CD4-positive, alpha-beta T cell treated with Interleukin-21 for 1 hour (primary cell): ENCODE data around the gene PRRG1.
"Not testable (repeated sequence)": the region's sequence is repeated elsewhere in the genome, so short reads cannot be mapped to it uniquely, and the experiment has no call there.

Experiments
- DNase-seq: peaks from one replicate; pipeline ENCODE4 v3.0.0-alpha.2; 2020

PRRG1 gene

GRCh38 chrX:37378830-37379229 lies 29.7 kb downstream of the PRRG1 start:
- DNase-seq: no peak

- no peak for DNase-seq
These were observed 31.1 kb downstream of the PRRG1 start for GRCh38 chrX:37380256-37380655.

GRCh38 chrX:37380924-37381323 lies 31.8 kb downstream of the PRRG1 start:
- DNase-seq: no peak

DNA sequence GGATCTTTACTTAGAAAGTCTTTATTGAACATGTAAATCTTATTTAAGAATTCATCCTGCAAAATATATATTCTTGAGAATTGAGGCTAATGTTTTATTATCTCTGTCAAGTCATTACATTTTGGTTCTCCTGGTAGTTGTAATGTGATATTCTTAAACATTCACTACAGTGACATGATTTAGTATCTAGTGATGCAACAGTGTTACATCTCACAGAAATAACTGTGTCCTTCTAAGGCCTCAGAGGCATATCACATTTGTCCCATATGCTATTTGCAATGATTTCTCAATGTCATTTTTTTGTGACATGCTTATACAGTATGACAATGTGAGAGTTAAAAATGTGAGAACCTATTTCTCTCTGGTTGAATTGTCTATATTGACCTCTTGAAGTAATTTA lies 34.1 kb downstream of the PRRG1 start:
- no peak for DNase-seq

DNA sequence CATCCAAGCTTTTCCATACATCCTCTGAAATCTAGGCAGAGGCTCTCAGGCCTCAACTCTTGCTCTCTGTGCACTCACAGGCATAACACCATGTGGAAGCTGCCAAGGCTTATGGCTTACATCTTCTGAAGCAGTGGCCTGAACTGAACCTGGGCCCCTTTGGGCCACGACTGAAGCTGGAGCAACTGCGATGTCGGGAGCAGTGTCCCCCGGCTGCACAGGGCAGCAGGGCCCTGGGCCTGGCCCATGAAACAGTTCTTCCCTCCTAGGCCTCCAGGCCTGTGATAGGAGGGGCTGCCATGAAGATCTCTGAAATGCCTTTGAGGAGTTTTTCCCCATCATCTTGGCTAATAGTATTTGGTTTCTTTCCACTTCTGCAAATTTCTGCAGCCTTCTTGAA lies 39.2 kb downstream of the PRRG1 start:
- no peak for DNase-seq

DNA sequence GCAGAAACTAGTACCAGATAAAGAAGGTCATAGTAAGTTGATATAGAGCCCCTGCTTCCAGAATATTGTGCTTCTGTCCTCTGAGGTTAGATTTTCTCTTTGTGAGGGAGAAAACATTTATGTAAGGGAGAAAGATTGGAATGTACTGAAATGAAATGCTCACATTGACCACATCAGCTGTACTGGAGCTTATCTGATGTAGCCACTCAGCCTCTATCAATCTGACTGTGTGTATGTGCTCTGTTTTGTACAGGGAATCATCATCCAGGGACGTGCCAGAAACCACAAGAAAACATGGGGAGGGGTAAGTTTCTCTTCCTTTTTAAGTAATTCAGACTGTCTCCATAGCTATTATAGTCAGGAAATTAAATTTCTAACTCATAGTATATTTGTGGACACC lies 56.8 kb downstream of the PRRG1 start:
- DNase-seq: no peak

GRCh38 chrX:37407736-37408135 lies 58.6 kb downstream of the PRRG1 start:
- DNase-seq: no peak

- no peak for DNase-seq
These were observed 60.1 kb downstream of the PRRG1 start for GRCh38 chrX:37409278-37409677.

DNA sequence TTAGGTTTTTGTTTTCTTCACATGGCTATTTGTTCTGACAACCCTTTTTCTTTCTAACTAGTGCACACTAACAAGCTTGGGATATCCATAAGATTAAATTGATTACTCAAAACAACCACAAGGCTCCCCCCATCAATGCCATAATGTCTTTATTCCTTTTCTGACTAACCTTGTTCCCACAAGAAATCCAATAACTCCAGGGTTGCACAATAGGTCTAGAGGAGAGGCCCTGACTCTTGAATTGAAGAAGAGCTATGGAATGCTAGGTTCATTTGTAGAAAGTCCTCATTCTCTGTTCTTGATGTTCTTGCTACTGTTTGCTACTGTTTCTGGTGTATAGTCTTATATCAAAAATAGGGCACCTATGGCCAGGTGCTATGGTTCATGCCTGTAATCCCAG lies 71.0 kb downstream of the PRRG1 start:
- DNase-seq: no peak

DNA sequence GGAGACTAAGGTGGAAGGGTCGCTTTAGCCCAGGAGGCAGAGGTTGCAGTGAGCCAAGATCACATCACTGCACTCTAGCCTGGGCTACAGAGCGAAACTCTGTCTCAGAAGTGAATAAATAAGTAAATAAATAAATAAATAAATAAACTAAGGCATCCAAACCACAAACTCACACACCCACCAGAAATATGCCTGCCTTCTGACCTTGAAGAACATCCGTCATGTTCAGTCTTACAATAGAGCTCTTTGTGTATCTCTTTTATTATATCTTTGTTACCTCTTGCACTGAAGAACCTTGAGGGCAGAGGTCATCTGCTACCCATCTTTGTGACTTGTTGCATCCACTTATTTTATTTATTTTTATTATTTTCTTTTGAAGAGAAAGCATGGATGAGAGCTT lies 71.6 kb downstream of the PRRG1 start:
- no peak for DNase-seq

- DNase-seq: no peak
These were observed 74.9 kb downstream of the PRRG1 start for GRCh38 chrX:37424000-37424429.

DNA sequence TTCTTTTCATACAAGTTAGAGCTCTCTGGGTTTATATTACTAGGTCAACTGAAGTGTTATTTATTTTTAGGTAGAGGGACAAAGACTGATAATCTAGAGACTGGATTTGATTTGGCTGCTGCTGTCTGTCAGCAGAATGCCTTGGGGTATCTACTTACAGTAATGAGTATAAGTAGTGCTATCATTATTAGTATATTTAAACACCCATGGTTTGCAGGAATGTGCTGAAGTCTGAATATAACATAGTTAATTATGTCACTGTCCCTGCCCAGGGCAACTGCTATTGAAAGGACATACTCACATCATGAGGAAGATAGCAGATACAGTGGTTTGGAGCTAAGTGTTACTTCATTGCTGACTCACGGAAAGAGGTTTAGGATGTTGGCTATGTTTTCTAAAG lies 76.2 kb downstream of the PRRG1 start:
- no peak for DNase-seq

DNA sequence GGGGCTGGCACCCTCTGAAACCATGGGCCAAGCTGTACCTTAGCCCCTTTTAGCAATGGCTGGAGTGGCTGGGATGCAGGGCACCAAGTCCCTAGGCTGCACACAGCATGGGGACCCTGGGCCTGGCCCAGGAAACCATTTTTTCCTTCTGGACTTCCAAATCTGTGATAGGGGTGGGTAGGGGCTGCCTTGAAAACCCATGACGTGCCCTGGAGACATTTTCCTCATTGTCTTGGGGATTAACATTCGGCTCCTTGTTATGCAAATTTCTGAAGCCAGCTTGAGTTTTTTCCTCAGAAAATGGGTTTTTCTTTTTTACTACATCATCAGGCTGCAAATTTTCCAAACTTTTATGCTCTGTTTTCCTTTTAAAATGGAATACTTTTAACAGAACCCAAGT lies 79.8 kb downstream of the PRRG1 start:
- DNase-seq: not testable (repeated sequence)

GRCh38 chrX:37434362-37434761 lies 85.2 kb downstream of the PRRG1 start:
- no peak for DNase-seq

DNA sequence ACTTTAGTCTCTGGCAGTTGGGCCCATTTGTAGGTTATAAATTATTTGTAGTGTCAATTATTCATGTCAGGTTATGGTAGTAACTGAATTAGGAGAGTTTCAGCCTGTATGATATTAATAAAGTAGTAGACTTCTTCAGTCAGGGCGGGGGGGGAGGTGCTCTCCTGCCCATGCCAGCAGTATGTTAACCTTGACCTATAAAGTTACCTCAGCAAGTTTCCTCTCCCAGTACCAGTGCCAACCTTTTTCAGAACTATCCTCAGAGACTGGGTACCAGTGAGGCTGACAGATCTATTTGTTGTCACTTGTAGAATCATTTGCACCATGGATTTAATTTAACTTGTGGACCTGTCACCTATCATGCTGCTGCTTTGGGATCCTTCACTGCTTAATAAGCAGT lies 88.0 kb downstream of the PRRG1 start:
- DNase-seq: no peak

DNA sequence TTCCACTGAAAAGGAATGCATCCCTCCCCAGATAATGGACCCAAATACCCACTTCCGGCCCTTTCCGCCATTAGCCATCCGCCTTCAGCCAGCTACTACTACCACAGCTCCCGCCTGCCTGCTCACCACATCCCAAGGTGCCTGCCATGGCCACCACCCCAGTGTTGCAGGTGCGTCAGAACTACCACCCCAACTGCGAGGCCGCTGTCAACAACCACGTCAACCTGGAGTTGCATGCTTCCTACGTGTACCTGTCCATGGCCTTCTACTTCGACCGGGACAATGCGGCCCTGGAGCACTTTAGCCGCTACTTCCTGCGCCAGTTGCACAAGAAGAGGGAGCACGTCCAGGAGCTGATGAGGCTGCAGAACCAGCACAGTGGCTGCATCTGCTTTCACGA lies 92.2 kb downstream of the PRRG1 start:
- no peak for DNase-seq

DNA sequence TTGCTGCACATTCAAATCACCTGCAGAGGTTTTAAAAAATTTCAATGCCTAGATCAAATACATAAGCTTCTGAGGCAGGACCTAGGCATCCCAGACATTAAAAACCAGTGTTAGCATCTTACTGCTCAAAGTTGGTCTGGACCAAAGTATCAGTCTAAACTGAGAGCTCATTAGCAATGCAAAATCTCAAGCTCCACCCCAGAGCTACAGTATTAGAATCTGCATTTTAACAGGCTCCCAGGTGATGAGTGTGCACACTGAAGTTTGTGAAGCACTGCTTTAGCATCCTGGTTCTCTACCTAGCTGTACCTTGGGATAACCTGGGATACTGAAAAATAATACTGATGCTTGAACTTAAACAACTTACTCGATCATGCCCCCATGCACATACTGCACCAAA lies 96.0 kb downstream of the PRRG1 start:
- DNase-seq: no peak

DNA sequence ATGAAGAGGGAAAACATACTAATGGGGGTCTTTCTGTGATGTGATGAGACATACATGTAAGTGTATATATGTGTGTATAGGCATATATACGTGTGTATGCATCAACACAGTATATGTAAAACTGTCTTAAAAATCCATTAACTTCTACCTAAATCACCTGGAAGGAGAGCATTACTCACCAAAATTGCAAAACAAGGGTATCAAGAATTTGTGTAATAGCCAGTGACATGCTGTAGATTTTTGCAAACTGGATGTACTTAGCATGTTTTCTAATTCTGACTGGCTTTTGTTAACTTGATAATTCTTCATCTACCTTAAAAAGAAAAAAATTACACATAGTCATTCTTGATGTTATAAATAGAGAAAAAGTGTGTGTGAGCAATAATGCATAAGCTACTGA lies 104.7 kb downstream of the PRRG1 start:
- no peak for DNase-seq

DNA sequence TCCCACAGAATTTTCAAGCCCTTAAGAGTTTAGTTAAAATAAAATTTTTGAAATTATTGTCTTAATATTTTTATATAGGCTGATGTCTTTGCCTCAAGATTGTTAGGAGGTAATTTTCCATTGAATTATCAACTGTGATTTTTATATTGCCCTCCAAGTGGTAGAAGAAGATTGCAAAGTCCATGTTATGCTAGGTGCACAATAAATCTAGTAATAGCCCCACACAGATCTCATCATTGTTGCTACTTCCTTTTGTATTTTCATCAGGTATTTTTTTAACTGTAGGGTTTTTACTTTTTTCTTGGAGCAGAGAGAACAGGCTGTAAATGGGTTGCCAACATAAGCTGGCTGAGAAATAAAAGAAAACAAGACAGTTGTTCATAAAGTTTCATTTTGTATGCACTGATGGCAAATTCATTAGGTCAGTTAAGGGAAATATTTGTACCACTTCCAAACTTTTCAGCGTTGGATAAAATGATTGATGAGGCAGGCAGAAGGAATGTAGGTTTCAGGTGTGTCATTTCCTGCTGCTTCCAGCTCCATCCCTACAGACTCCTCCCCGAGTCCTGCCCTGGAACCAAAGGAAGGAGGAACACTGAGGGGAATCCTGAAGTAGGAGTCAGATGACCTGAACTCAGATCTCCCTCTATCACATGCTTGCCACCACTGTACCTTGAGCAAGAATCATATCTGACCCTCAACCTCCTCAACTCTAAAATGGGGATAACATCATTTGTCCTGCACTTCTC lies 105.5 kb downstream of the PRRG1 start:
- no peak for DNase-seq

GRCh38 chrX:37455381-37455780 lies 106.2 kb downstream of the PRRG1 start:
- no peak for DNase-seq

- not testable (repeated sequence) for DNase-seq
These were observed 111.1 kb downstream of the PRRG1 start for GRCh38 chrX:37460285-37460684.

- DNase-seq: no peak
These were observed 113.2 kb downstream of the PRRG1 start for GRCh38 chrX:37462346-37462745.

DNA sequence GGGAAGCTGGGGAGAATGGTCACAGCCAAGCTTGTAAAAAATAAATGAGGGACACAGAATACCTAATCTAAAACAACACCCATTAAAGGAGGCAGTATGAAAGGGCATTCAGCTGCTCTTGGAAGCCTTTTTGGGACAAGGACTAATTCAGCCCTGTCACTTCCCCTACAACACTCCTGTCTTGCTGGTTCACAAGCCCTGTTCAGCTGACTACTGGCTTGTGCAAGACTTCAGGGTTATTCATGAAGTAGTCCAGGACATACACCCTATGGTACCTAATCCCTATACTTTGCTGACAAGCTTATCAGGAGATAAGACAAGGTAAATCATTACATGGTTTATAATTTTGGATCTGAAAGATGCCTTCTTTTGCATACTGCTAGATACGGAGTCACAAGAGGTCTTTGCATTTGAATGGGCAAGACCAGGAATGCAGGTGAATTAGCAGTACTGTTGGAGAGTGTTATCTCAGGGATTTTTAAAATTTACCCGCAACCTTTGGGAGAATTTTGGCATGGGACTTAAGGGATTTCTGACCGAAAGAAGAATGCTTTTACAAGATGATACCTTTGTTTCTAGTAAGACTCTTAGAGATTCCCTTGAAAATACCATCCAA lies 119.1 kb downstream of the PRRG1 start:
- no peak for DNase-seq

DNA sequence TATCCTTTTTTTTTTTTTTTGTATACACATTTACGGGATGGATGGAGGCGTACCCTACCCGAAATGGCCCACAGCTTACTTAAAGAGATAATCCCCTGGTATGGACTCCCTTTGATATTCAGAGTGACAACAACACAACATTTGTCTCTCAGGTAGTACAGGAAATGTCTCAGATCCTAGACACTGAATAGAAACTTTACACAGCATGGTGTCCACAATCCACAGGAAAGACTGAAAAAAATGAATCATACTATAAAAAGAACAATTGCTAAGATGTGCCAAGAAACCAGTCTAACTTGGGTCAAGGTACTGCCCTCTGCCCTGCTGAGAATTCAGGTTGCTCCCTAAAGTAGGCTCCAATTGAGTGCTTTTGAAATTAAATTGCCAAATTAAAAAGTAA lies 121.5 kb downstream of the PRRG1 start:
- DNase-seq: no peak

GRCh38 chrX:37472836-37473235 lies 123.7 kb downstream of the PRRG1 start:
- DNase-seq: no peak
